ENCODE results near the gene NALCN. TPM values are rescaled to one million over a fixed set of nuclear protein-coding genes. Genes with fewer than 3 reads are reported as not detected.
"Not testable (repeated sequence)": the region's sequence is repeated elsewhere in the genome, so short reads cannot be mapped to it uniquely, and the experiment has no call there.

The NALCN gene
- total RNA-seq, 1 donor from 2014 or later: not detected

DNA sequence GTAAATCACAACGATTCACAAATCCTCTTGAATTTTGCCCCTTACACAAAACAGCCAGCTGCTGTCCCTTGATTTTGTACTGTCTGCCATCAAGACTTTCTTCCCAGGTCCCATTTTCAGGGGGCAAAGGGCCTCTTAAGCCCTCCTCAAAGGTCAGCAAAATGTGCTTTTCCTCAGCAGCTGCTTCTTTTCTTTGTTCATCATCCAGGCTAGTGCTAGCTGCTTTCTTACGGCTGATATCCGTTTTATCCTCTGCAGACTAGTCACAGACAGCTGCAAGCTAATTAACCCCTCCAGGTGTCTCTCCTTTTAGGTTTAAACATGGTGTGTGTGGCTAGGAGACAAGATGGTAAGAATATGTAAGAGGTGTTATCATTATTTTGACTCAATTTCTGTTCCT lies 90.9 kb downstream of the NALCN start:
- Mint-ChIP-seq H3K4me1 (ENCODE audit: unreplicated experiment) (no peaks in the 10 kb centered on the region), H3K4me3 (ENCODE audit: unreplicated experiment) (no peak overlapping the region), H3K36me3 (ENCODE audit: low read depth, unreplicated experiment) (no peaks in the 10 kb centered on the region), H3K27ac (ENCODE audit: unreplicated experiment) (no peak overlapping the region), H3K9me3 (ENCODE audit: unreplicated experiment) (no peaks in the 10 kb centered on the region), H3K27me3 (ENCODE audit: unreplicated experiment) (no peaks in the 10 kb centered on the region)
- TF ChIP-seq, protein P1, sequence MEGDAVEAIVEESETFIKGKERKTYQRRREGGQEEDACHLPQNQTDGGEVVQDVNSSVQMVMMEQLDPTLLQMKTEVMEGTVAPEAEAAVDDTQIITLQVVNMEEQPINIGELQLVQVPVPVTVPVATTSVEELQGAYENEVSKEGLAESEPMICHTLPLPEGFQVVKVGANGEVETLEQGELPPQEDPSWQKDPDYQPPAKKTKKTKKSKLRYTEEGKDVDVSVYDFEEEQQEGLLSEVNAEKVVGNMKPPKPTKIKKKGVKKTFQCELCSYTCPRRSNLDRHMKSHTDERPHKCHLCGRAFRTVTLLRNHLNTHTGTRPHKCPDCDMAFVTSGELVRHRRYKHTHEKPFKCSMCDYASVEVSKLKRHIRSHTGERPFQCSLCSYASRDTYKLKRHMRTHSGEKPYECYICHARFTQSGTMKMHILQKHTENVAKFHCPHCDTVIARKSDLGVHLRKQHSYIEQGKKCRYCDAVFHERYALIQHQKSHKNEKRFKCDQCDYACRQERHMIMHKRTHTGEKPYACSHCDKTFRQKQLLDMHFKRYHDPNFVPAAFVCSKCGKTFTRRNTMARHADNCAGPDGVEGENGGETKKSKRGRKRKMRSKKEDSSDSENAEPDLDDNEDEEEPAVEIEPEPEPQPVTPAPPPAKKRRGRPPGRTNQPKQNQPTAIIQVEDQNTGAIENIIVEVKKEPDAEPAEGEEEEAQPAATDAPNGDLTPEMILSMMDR (IDR thresholded peaks at IDR 0.05; ENCODE audit: unreplicated experiment): no peak
- DNase-seq (ENCODE audit: low spot score): no peak

DNA sequence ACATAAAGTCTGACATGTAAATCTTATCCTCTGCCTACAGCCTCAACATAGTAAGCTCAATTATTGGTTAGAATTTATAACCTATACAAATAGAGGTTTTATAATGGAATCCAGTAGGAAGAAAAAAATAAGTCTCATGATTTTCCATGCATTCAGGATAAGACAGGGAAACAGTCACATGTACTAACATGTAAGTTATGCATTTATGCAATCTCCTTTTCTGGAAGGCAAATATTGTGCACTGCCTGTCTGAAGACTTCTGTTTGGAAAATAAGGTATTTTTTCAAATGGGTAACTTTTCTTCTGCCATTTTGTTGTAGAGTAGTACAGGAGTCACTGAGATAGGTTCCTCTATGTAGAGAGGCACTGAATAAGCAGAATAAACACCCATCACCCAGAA lies 92.7 kb downstream of the NALCN start:
- DNase-seq (ENCODE audit: low spot score): no peak
- Mint-ChIP-seq H3K36me3 (ENCODE audit: low read depth, unreplicated experiment) (no peaks in the 10 kb centered on the region), H3K9me3 (ENCODE audit: unreplicated experiment) (no peaks in the 10 kb centered on the region), H3K4me3 (ENCODE audit: unreplicated experiment) (no peak overlapping the region), H3K27ac (ENCODE audit: unreplicated experiment) (no peak overlapping the region), H3K27me3 (ENCODE audit: unreplicated experiment) (peaks cover 1% of the 10 kb centered on the region), H3K4me1 (ENCODE audit: unreplicated experiment) (peaks cover 5% of the 10 kb centered on the region)
- TF ChIP-seq, protein P1 (IDR thresholded peaks at IDR 0.05; ENCODE audit: unreplicated experiment): no peak

DNA sequence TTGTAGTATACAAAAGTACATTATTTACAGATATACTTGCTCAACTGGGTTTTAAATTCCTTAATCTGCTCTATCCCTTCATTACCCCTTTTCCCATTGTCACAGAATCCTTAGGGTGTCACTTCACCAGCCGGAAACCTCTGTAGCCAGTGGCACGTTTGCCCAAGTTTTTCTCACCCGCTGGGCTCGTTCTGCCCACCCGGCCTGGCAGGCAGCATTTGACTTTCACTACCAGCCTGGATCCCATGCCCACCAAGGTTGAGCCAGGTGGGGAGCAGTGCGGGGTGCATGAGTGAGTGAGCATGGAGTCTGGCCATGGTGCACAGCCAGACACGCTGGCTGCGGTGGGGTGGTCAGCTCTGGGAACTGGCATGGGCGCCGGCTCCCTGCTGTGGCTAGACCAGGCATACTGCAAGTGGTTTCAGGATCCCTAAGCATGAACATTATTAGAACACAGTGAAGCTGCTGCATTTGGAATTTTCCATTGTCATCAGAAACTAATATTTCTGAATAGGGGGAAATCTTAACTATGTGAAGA lies 98.3 kb downstream of the NALCN start:
- no peak for DNase-seq (ENCODE audit: low spot score)
- H3K27me3 Mint-ChIP-seq (ENCODE audit: unreplicated experiment): peaks cover 1% of the 10 kb centered on the region
- TF ChIP-seq, protein P1 (IDR thresholded peaks at IDR 0.05; ENCODE audit: unreplicated experiment): no peak

DNA sequence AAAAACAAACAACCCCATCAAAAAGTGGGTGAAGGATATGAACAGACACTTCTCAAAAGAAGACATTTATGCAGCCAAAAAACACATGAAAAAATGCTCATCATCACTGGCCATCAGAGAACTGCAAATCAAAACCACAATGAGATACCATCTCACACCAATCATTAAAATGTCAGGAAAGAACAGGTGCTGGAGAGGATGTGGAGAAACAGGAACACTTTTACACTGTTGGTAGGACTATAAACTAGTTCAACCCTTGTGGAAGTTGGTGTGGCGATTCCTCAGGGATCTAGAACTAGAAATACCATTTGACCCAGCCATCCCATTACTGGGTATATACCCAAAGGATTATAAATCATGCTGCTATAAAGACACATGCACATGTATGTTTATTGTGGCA lies 102.8 kb downstream of the NALCN start:
- DNase-seq (ENCODE audit: low spot score); H3K36me3 Mint-ChIP-seq (ENCODE audit: low read depth, unreplicated experiment); H3K9me3 Mint-ChIP-seq (ENCODE audit: unreplicated experiment); H3K27me3 Mint-ChIP-seq (ENCODE audit: unreplicated experiment); H3K4me3 Mint-ChIP-seq (ENCODE audit: unreplicated experiment); H3K27ac Mint-ChIP-seq (ENCODE audit: unreplicated experiment); H3K4me1 Mint-ChIP-seq (ENCODE audit: unreplicated experiment): not testable (repeated sequence)

More for the DNA sequence above, 98.3 kb downstream of the NALCN start:
- no peaks in the 10 kb centered on the region for H3K36me3 Mint-ChIP-seq (ENCODE audit: low read depth, unreplicated experiment)
- H3K27ac Mint-ChIP-seq (ENCODE audit: unreplicated experiment): no peak overlapping the region
- no peaks in the 10 kb centered on the region for H3K9me3 Mint-ChIP-seq (ENCODE audit: unreplicated experiment)
- H3K4me1 Mint-ChIP-seq (ENCODE audit: unreplicated experiment): peaks cover 5% of the 10 kb centered on the region
- H3K4me3 Mint-ChIP-seq (ENCODE audit: unreplicated experiment): no peak overlapping the region

DNA sequence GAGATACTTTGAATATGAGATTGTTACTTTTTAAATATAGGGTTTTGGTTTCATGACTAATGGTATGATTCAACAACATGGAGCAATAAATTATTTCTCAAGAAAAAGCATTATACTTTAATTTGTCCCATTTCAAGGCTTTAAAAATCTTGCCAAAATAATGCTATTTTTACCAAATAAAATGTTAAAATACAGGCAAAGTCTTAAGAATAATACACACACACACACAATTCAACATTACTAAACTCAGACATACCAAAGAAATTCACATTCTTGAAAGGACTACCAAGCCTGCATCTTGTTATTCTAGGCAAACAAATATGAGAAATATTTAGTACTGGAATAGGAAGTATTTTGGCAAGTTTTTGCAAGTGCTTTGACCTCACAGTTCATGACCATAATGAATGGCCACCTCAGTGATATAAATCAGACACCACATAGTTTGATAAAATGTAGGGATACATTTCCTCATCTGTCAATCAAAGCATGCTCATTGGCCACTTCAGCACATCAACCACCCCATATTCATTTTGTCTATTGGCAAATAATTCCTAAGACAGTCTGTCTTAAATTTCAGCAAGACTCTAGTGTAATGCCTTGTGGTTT lies 107.2 kb downstream of the NALCN start:
- no peaks in the 10 kb centered on the region for H3K9me3 Mint-ChIP-seq (ENCODE audit: unreplicated experiment)
- no peak overlapping the region for H3K27ac Mint-ChIP-seq (ENCODE audit: unreplicated experiment)
- H3K36me3 Mint-ChIP-seq (ENCODE audit: low read depth, unreplicated experiment): no peaks in the 10 kb centered on the region
- H3K4me1 Mint-ChIP-seq (ENCODE audit: unreplicated experiment): peaks cover 3% of the 10 kb centered on the region
- H3K4me3 Mint-ChIP-seq (ENCODE audit: unreplicated experiment): no peak overlapping the region
- DNase-seq (ENCODE audit: low spot score): no peak
- H3K27me3 Mint-ChIP-seq (ENCODE audit: unreplicated experiment): no peaks in the 10 kb centered on the region
- TF ChIP-seq, protein P1 (IDR thresholded peaks at IDR 0.05; ENCODE audit: unreplicated experiment): no peak

Measured in endothelial cell (in vitro differentiated cells).